ENCODE results near the gene POLDIP2. TPM values are rescaled to one million over a fixed set of nuclear protein-coding genes. Genes with fewer than 3 reads are reported as not detected.

POLDIP2 gene
- total RNA-seq, 1 donor from 2014 or later = 70.4 TPM

GRCh38 chr17:28327031-28327607, 30.2 kb downstream of the POLDIP2 start:
- no peak for DNase-seq (ENCODE audit: low spot score)
- no peak overlapping the region for H3K27ac Mint-ChIP-seq (ENCODE audit: unreplicated experiment)
- H3K4me3 Mint-ChIP-seq (ENCODE audit: unreplicated experiment) = no peak overlapping the region
- no peaks in the 10 kb centered on the region for H3K9me3 Mint-ChIP-seq (ENCODE audit: low read depth)
- TF ChIP-seq CTCF (IDR thresholded peaks at IDR 0.05) = no peak
- peaks cover 13% of the 10 kb centered on the region for H3K4me1 Mint-ChIP-seq (ENCODE audit: low read depth)
- no peaks in the 10 kb centered on the region for H3K27me3 Mint-ChIP-seq (ENCODE audit: low read depth)
- H3K36me3 Mint-ChIP-seq (ENCODE audit: low read depth) = peaks cover 11% of the 10 kb centered on the region

- no peak for TF ChIP-seq CTCF (IDR thresholded peaks at IDR 0.05)
- Mint-ChIP-seq H3K9me3 (ENCODE audit: low read depth) (no peaks in the 10 kb centered on the region), H3K36me3 (ENCODE audit: low read depth) (peaks cover 6% of the 10 kb centered on the region), H3K4me1 (ENCODE audit: low read depth) (peaks cover 12% of the 10 kb centered on the region), H3K27me3 (ENCODE audit: low read depth) (no peaks in the 10 kb centered on the region), H3K27ac (ENCODE audit: unreplicated experiment) (no peak overlapping the region), H3K4me3 (ENCODE audit: unreplicated experiment) (no peak overlapping the region)
- DNase-seq (ENCODE audit: low spot score) = no peak
These were observed 31.2 kb downstream of the POLDIP2 start for GRCh38 chr17:28326114-28326513.

- no peaks in the 10 kb centered on the region for H3K9me3 Mint-ChIP-seq (ENCODE audit: low read depth)
These were observed 32.1 kb downstream of the POLDIP2 start for GRCh38 chr17:28325211-28325610.

GRCh38 chr17:28324781-28325180, 32.5 kb downstream of the POLDIP2 start:
- no peak for TF ChIP-seq CTCF (IDR thresholded peaks at IDR 0.05)
- peaks cover 5% of the 10 kb centered on the region for H3K36me3 Mint-ChIP-seq (ENCODE audit: low read depth)
- no peaks in the 10 kb centered on the region for H3K27me3 Mint-ChIP-seq (ENCODE audit: low read depth)
- no peaks in the 10 kb centered on the region for H3K9me3 Mint-ChIP-seq (ENCODE audit: low read depth)
- peaks cover 22% of the 10 kb centered on the region for H3K4me1 Mint-ChIP-seq (ENCODE audit: low read depth)
- DNase-seq (ENCODE audit: low spot score) = no peak
- H3K4me3 Mint-ChIP-seq (ENCODE audit: unreplicated experiment) = no peak overlapping the region
- H3K27ac Mint-ChIP-seq (ENCODE audit: unreplicated experiment) = no peak overlapping the region

More at GRCh38 chr17:28325211-28325610, 32.1 kb downstream of the POLDIP2 start:
- no peak for DNase-seq (ENCODE audit: low spot score)
- Mint-ChIP-seq H3K4me1 (ENCODE audit: low read depth) (peaks cover 18% of the 10 kb centered on the region), H3K4me3 (ENCODE audit: unreplicated experiment) (no peak overlapping the region), H3K27me3 (ENCODE audit: low read depth) (no peaks in the 10 kb centered on the region), H3K36me3 (ENCODE audit: low read depth) (peaks cover 5% of the 10 kb centered on the region), H3K27ac (ENCODE audit: unreplicated experiment) (no peak overlapping the region)
- no peak for TF ChIP-seq CTCF (IDR thresholded peaks at IDR 0.05)

GRCh38 chr17:28324267-28324745, 33.0 kb downstream of the POLDIP2 start:
- Mint-ChIP-seq H3K4me1 (ENCODE audit: low read depth) (peaks cover 27% of the 10 kb centered on the region), H3K27me3 (ENCODE audit: low read depth) (no peaks in the 10 kb centered on the region), H3K27ac (ENCODE audit: unreplicated experiment) (no peak overlapping the region), H3K9me3 (ENCODE audit: low read depth) (no peaks in the 10 kb centered on the region), H3K36me3 (ENCODE audit: low read depth) (peaks cover 5% of the 10 kb centered on the region), H3K4me3 (ENCODE audit: unreplicated experiment) (no peak overlapping the region)
- no peak for DNase-seq (ENCODE audit: low spot score)
- no peak for TF ChIP-seq CTCF (IDR thresholded peaks at IDR 0.05)
